Liver (tissue), 9 donors: Measurements from ENCODE around the gene OSTN. TPM values are rescaled to one million over a fixed set of nuclear protein-coding genes. Genes with fewer than 3 reads are reported as not detected.
"Not testable (repeated sequence)": the region's sequence is repeated elsewhere in the genome, so short reads cannot be mapped to it uniquely, and the experiment has no call there.

Source experiments
- DNase-seq: peaks from one replicate; pipeline ENCODE4 v3.0.0-alpha.2; 2017; ENCODE audit warnings: low spot score
- H3K27ac ChIP-seq, 2 donors: one replicate each; pipeline ENCODE4 v1.7.0; 2013; ENCODE audit warnings: inconsistent platforms in 2 of 2, low read length in 2 of 2, control low read depth in 1 of 2, low read depth in 1 of 2, mild to moderate bottlenecking in 1 of 2
- H3K27me3 ChIP-seq, 4 donors: one replicate each; pipeline versions ENCODE4 v1.6.1 to v1.7.0; 2013; ENCODE audit warnings: low read length in 3 of 4, inconsistent platforms in 1 of 4, mild to moderate bottlenecking in 1 of 4, moderate library complexity in 1 of 4; ENCODE audit not compliant: control insufficient read depth in 4 of 4, insufficient read depth in 4 of 4
- H3K36me3 ChIP-seq, 4 donors: one replicate each; pipeline versions ENCODE4 v1.6.1 to v1.7.0; 2013; ENCODE audit warnings: low read length in 3 of 4, mild to moderate bottlenecking in 3 of 4, low read depth in 1 of 4, moderate library complexity in 1 of 4; ENCODE audit not compliant: control insufficient read depth in 4 of 4, insufficient read depth in 3 of 4
- H3K4me1 ChIP-seq, 4 donors: one replicate each; pipeline versions ENCODE4 v1.6.1 to v1.7.0; 2013; ENCODE audit warnings: low read length in 3 of 4, mild to moderate bottlenecking in 3 of 4, moderate library complexity in 1 of 4; ENCODE audit not compliant: control insufficient read depth in 4 of 4, insufficient read depth in 4 of 4
- H3K4me3 ChIP-seq, 3 donors: one replicate each; pipeline versions ENCODE4 v1.6.1 to v1.7.0; 2013; ENCODE audit warnings: low read length in 3 of 3, control low read depth in 1 of 3, low read depth in 1 of 3, mild to moderate bottlenecking in 1 of 3
- H3K9ac ChIP-seq, 2 donors: one replicate each; pipeline ENCODE4 v1.7.0; 2013; ENCODE audit warnings: low read length in 2 of 2, mild to moderate bottlenecking in 2 of 2, moderate library complexity in 2 of 2, control low read depth in 1 of 2, low read depth in 1 of 2
- H3K9me3 ChIP-seq, 4 donors: one replicate each; pipeline versions ENCODE4 v1.6.1 to v1.7.0; 2013; ENCODE audit warnings: low read length in 3 of 4; ENCODE audit not compliant: control insufficient read depth in 4 of 4
- CTCF ChIP-seq: fragments of 150-350 bp; IDR thresholded peaks from 2 replicates; pipeline ENCODE4 v1.5.1; 2017; ENCODE audit warnings: improper control_type of control experiment, low read depth, low read length; ENCODE audit not compliant: missing input control
- EGR1 ChIP-seq, 2 donors: IDR thresholded peaks; 2 replicates each; pipeline ENCODE4 v1.6.1; 2016 to 2018; ENCODE audit warnings: antibody characterized with exemption in 2 of 2, low read depth in 2 of 2
- FOXA2 ChIP-seq: IDR thresholded peaks from 2 replicates; pipeline ENCODE4 v1.6.1; 2016; ENCODE audit warnings: antibody characterized with exemption
- JUND ChIP-seq, 2 donors: IDR thresholded peaks; 2 replicates each; pipeline ENCODE4 v1.6.1; 2016; ENCODE audit warnings: antibody characterized with exemption in 2 of 2
- MAX ChIP-seq: IDR thresholded peaks from 2 replicates; pipeline ENCODE4 v1.6.1; 2016; ENCODE audit warnings: antibody characterized with exemption
- YY1 ChIP-seq: IDR thresholded peaks from 2 replicates; pipeline ENCODE4 v1.6.1; 2016; ENCODE audit warnings: antibody characterized with exemption, mild to moderate bottlenecking
- WGBS: extraction: QIAGEN DNeasy Blood & Tissue Kit; methylation state at CpG from one replicate; pipeline ENCODE4 v1.1.7; 2013; 5-methylcytosine and 5-hydroxymethylcytosine counted together
- polyA plus RNA-seq, 2 donors: library from polyadenylated mRNA; stranded (reverse) in 1 of 2; unstranded in 1 of 2; fragments of 200-250 nt in 1 of 2; fragments of >200 nt in 1 of 2; fragmentation: Nextera tagmentation in 1 of 2; extraction: Ambion mirVana in 1 of 2; gene quantifications; one replicate each; pipeline versions ENCODE4 v1.2.1 to v1.2.3, GENCODE V29; 2013 to 2015
- total RNA-seq, 2 donors: library from RNA; depleted of rRNA; stranded (reverse); fragments of >200 nt; gene quantifications; one replicate each; pipeline ENCODE4 v1.2.3, GENCODE V29; 2014
- donor health status: healthy.
- donor health status: healthy.
- donor health status: healthy.
- donor health status: healthy.
- donor health status: healthy.

Gene OSTN
- total and polyA plus RNA-seq, 4 donors = not detected

- Histone ChIP-seq H3K9ac (no peak overlapping the region), H3K36me3 (no peaks in the 10 kb centered on the region), H3K27ac (no peak overlapping the region), H3K4me1 (no peaks in the 10 kb centered on the region), H3K4me3 (no peak overlapping the region), H3K27me3 (peaks cover 0 to 3% (median 0%) of the 10 kb centered on the region in 4 donors), H3K9me3 (no peaks in the 10 kb centered on the region)
- no peak for DNase-seq
- WGBS = 93% methylated on average over 3 of the region's 3 CpGs
- TF ChIP-seq CTCF (no peak), YY1 (no peak), JUND (IDR thresholded peaks at IDR 0.05) (no peak), EGR1 (IDR thresholded peaks at IDR 0.05; ENCODE audit: low read depth in 2 of 2) (no peak), MAX (no peak)
These were observed 22.8 kb upstream of the OSTN start for GRCh38 chr3:191176038-191176785.

GRCh38 chr3:191185382-191185781 is 13.7 kb upstream of the OSTN start:
- not testable (repeated sequence) for H3K4me3 ChIP-seq, DNase-seq, H3K27ac ChIP-seq, H3K9ac ChIP-seq, H3K36me3 ChIP-seq, H3K9me3 ChIP-seq, H3K27me3 ChIP-seq, H3K4me1 ChIP-seq
- 88% methylated on average over 9 of the region's 9 CpGs for WGBS

- not testable (repeated sequence) for H3K27ac ChIP-seq, H3K4me3 ChIP-seq, H3K36me3 ChIP-seq, H3K4me1 ChIP-seq, H3K9me3 ChIP-seq, H3K27me3 ChIP-seq, DNase-seq, H3K9ac ChIP-seq
- 89% methylated on average over 5 of the region's 5 CpGs for WGBS
These were observed 10.8 kb upstream of the OSTN start for GRCh38 chr3:191188246-191188645.

- H3K27me3 ChIP-seq, H3K36me3 ChIP-seq, H3K9ac ChIP-seq, H3K27ac ChIP-seq, H3K9me3 ChIP-seq, H3K4me3 ChIP-seq, DNase-seq, H3K4me1 ChIP-seq: not testable (repeated sequence)
- 96% methylated on average over 4 of the region's 4 CpGs for WGBS
These were observed 6.8 kb upstream of the OSTN start for GRCh38 chr3:191192270-191192669.

- Histone ChIP-seq H3K36me3 (no peaks in the 10 kb centered on the region), H3K9me3 (no peaks in the 10 kb centered on the region), H3K27me3 (no peaks in the 10 kb centered on the region), H3K9ac (no peak overlapping the region), H3K27ac (no peak overlapping the region), H3K4me3 (no peak overlapping the region), H3K4me1 (no peaks in the 10 kb centered on the region)
- no peak for DNase-seq
- TF ChIP-seq JUND (IDR thresholded peaks at IDR 0.05) = no peak
- no peak for TF ChIP-seq FOXA2
These were observed 6.1 kb upstream of the OSTN start for GRCh38 chr3:191192941-191193340.
